HepG2 (cell line): Measurements from ENCODE around the gene PIP5KL1. TPM values are rescaled to one million over a fixed set of nuclear protein-coding genes. Genes with fewer than 3 reads are reported as not detected.
A peak's percentile ranks its signal among the peaks of the same experiment; 100 is the strongest.

Source experiments
- ATAC-seq: fragments of 200-7000 bp; cut with Tn5 transposase; 3 replicates; pipeline ENCODE4 v1.9.1; 2020; ENCODE audit warnings: mild to moderate bottlenecking, moderate library complexity
- BruUV-seq: library from RNA; stranded (reverse); fragments of 400-500 nt; replicated peaks from 2 replicates; lab custom pipeline; 2021; lab: Mats Ljungman, UMichigan
- CTCF ChIA-PET: fragments of 300-600 bp; formaldehyde crosslinking; extraction: SDS; loops from one replicate; lab custom pipeline; 2021; ENCODE audit warnings: low total read pairs, inconsistent platforms, low intra/inter-chr PET ratio; lab: Yijun Ruan, JAX
- POLR2A ChIA-PET: fragments of 350-600 bp; sonication (Branson Sonifier 250); formaldehyde crosslinking; loops from one replicate; lab custom pipeline; 2020; ENCODE audit warnings: antibody characterized with exemption, inconsistent platforms; lab: Yijun Ruan, JAX
- DNase-seq: peaks from one replicate; pipeline ENCODE4 v3.0.0-alpha.2; 2015; ENCODE audit warnings: low spot score
- FAIRE-seq: peaks from 3 replicates; lab custom pipeline; 2011; peaks lifted over from hg19 to GRCh38; lab: Jason Lieb, UNC
- H2AFZ ChIP-seq: one replicate; pipeline ENCODE4 v1.6.1; 2011; ENCODE audit warnings: low read length, inconsistent platforms
- H3K27ac ChIP-seq: fragments of 300-600 bp; 3 replicates; pipeline ENCODE4 v1.8.0; 2011; ENCODE audit warnings: mixed run types, mild to moderate bottlenecking, mixed read lengths, low read length, inconsistent platforms; ENCODE audit not compliant: insufficient read depth; ENCODE audit errors: extremely low read length
- H3K27me3 ChIP-seq, 2 experiments: fragments of 200-600 bp in 1 of 2; 2 replicates in 1 of 2; 3 replicates in 1 of 2; pipeline versions ENCODE4 v1.6.0 to v1.8.0; 2011; ENCODE audit warnings: low read length in 2 of 2, mild to moderate bottlenecking in 2 of 2, moderate library complexity in 2 of 2, inconsistent platforms in 1 of 2; ENCODE audit not compliant: insufficient read depth in 2 of 2, control insufficient read depth in 1 of 2
- H3K36me3 ChIP-seq, 2 experiments: fragments of 200-600 bp in 1 of 2; replicated peaks in 1 of 2; 2 replicates in 1 of 2; 3 replicates in 1 of 2; pipeline versions ENCODE4 v1.5.1 to v1.8.0; 2011; ENCODE audit warnings: low read length in 2 of 2, inconsistent platforms in 1 of 2; ENCODE audit not compliant: insufficient read depth in 2 of 2, control insufficient read depth in 1 of 2
- H3K4me1 ChIP-seq: 2 replicates; pipeline ENCODE4 v1.5.1; 2012; ENCODE audit warnings: low read length, inconsistent platforms; ENCODE audit not compliant: insufficient read depth
- H3K4me2 ChIP-seq: 2 replicates; pipeline ENCODE4 v1.6.0; 2011; ENCODE audit warnings: low read depth, low read length, inconsistent platforms
- H3K4me3 ChIP-seq, 3 experiments: fragments of 200-600 bp in 1 of 3; sonication (generic), shearing (Covaris generic) in 1 of 3; replicated peaks in 1 of 3; 2 replicates each; pipeline ENCODE4 v1.5.1; 2011 to 2016; ENCODE audit warnings: low read length in 3 of 3, inconsistent platforms in 2 of 3, low read depth in 2 of 3, mild to moderate bottlenecking in 2 of 3, control low read depth in 1 of 3, mixed read lengths in 1 of 3; ENCODE audit not compliant: insufficient read depth in 1 of 3
- H3K79me2 ChIP-seq: one replicate; pipeline ENCODE4 v1.6.1; 2011; ENCODE audit warnings: low read length, inconsistent platforms; ENCODE audit not compliant: insufficient read depth
- H3K9ac ChIP-seq: 2 replicates; pipeline ENCODE4 v1.6.0; 2011; ENCODE audit warnings: mild to moderate bottlenecking, low read depth, low read length, inconsistent platforms; ENCODE audit not compliant: insufficient read depth
- H3K9me3 ChIP-seq: 2 replicates; pipeline ENCODE4 v1.5.1; 2012; ENCODE audit warnings: mild to moderate bottlenecking, low read length
- H4K20me1 ChIP-seq: 2 replicates; pipeline ENCODE4 v1.6.0; 2011; ENCODE audit warnings: inconsistent platforms, mild to moderate bottlenecking, low read length, moderate library complexity; ENCODE audit not compliant: insufficient read depth
- BRD4 ChIP-seq: sonication (generic); formaldehyde crosslinking; IDR thresholded peaks from 2 replicates; pipeline ENCODE4 v1.4.0; 2020; ENCODE audit warnings: missing genetic modification reagents
- FOSL2 ChIP-seq: sonication (generic); formaldehyde crosslinking; IDR thresholded peaks from 2 replicates; pipeline ENCODE4 v1.4.0; 2020; ENCODE audit warnings: missing genetic modification reagents
- HOXA3 ChIP-seq: sonication (generic); formaldehyde crosslinking; IDR thresholded peaks from 2 replicates; pipeline ENCODE4 v1.5.0; 2020; ENCODE audit warnings: missing genetic modification reagents
- MED1 ChIP-seq: sonication (generic); formaldehyde crosslinking; IDR thresholded peaks from 2 replicates; pipeline ENCODE4 v1.4.0; 2020; ENCODE audit warnings: missing genetic modification reagents
- PHF5A ChIP-seq: IDR thresholded peaks from one replicate; pipeline ENCODE4 v1.6.1; 2018; ENCODE audit warnings: low read depth, missing genetic modification reagents; ENCODE audit not compliant: unreplicated experiment
- SP4 ChIP-seq: sonication (generic); formaldehyde crosslinking; IDR thresholded peaks from 2 replicates; pipeline ENCODE4 v1.8.1; 2023; ENCODE audit warnings: mild to moderate bottlenecking, missing genetic modification reagents
- TAF1 ChIP-seq: sonication (generic); formaldehyde crosslinking; IDR thresholded peaks from 2 replicates; pipeline ENCODE4 v1.4.0; 2020; ENCODE audit warnings: missing genetic modification reagents
- TBL1XR1 ChIP-seq: fragments of 150-350 bp; IDR thresholded peaks from 2 replicates; pipeline ENCODE4 v1.6.1; 2014; ENCODE audit warnings: borderline replicate concordance, low read length; ENCODE audit not compliant: partially characterized antibody
- ZNF121 ChIP-seq: sonication (generic); formaldehyde crosslinking; IDR thresholded peaks from 2 replicates; pipeline ENCODE4 v1.5.0; 2020; ENCODE audit warnings: mild to moderate bottlenecking, missing genetic modification reagents
- ZNF891 ChIP-seq: sonication (generic); formaldehyde crosslinking; IDR thresholded peaks from 2 replicates; pipeline ENCODE4 v1.5.0; 2020; ENCODE audit warnings: mild to moderate bottlenecking, missing genetic modification reagents
- WGBS: methylation state at CpG from one replicate; pipeline ENCODE4 v1.1.6; 2017; ENCODE audit warnings: low lambda C conversion rate; 5-methylcytosine and 5-hydroxymethylcytosine counted together
- in situ Hi-C: cut with HindIII; loops from 2 replicates; pipeline ENCODE4 v1.10.0; 2017; ENCODE audit warnings: low pct_unique_long_range_greater_than_20kb; ENCODE audit not compliant: extremely low pct_ligation_motif_present
- intact Hi-C: fragments of 100-400 bp; cut with micrococcal nuclease; formaldehyde crosslinking; loops from one replicate; pipeline ENCODE4 v1.10.0; 2022; ENCODE audit not compliant: unreplicated experiment
- polyA plus RNA-seq, 8 experiments: library from polyadenylated mRNA; depleted of rRNA in 3 of 8; stranded (reverse) in 7 of 8; unstranded in 1 of 8; fragments of >200 nt; fragmentation: Illumina TruSeq in 4 of 8; extraction: Trizol in 4 of 8; gene quantifications; 2 replicates each; pipeline versions ENCODE4 v1.2.1 to v1.2.3, GENCODE V29; 2011 to 2016; ENCODE audit warnings: low read depth in 4 of 8, missing spikeins in 1 of 8, mixed read lengths in 1 of 8; ENCODE audit not compliant: insufficient read depth in 1 of 8
- total RNA-seq, 5 experiments: library from RNA; depleted of rRNA; stranded (reverse); fragments of >200 nt; fragmentation: Illumina TruSeq; extraction: Trizol; gene quantifications; 2 replicates each; pipeline ENCODE4 v1.2.3, GENCODE V29; 2016; ENCODE audit warnings: low read depth in 1 of 5
- TF ChIP-seq, protein P1 (sequence below): sonication (generic); formaldehyde crosslinking; IDR thresholded peaks from 2 replicates; pipeline ENCODE4 v1.4.0; 2020; ENCODE audit warnings: missing genetic modification reagents, borderline replicate concordance

PIP5KL1 gene
- total and polyA plus RNA-seq, 2 of the 13 experiments (the other 11 are each of a cell fraction or from before 2014, with no cell fraction given), result 0.20 to 0.49 TPM

GRCh38 chr9:127979015-127979332 lies 48.4 kb upstream of the PIP5KL1 start:
- H2AFZ ChIP-seq, result no peak overlapping the region
- WGBS, result 4% methylated on average over 5 of the region's 5 CpGs
- H4K20me1 ChIP-seq, result peaks cover 37% of the 10 kb centered on the region; the same call in 1 of the 2 replicates
- CTCF ChIA-PET, result no interaction called here
- peaks cover 70% of the 10 kb centered on the region for H3K4me1 ChIP-seq
- DNase-seq, result no peak
- POLR2A ChIA-PET, result interaction anchor here (0.9 to 2.3 kb wide), 3 partner anchors 13 to 119 kb away, joined by 3 to 8 read pairs (median 4); no protein-coding TSS in a partner anchor
- peak overlapping the region; percentile 97 for H3K4me2 ChIP-seq
- no peaks in the 10 kb centered on the region; a peak in 1 of 5 replicates for H3K27me3 ChIP-seq
- BruUV-seq, result no TSS peak
- H3K27ac ChIP-seq, result peak overlapping the region; percentile 60
- H3K9me3 ChIP-seq, result no peaks in the 10 kb centered on the region
- peak overlapping the region; percentile 84 for H3K9ac ChIP-seq
- TF ChIP-seq TBL1XR1 (no peak), PHF5A (CRISPR knock-in tag) (no peak), ZNF891 (0 out of 2 replicates have a peak, but pooled peaks have one; percentile 14), SP4 (CRISPR knock-in tag) (0 out of 2 replicates have a peak, but pooled peaks have one; percentile 49), MED1 (CRISPR knock-in tag) (0 out of 2 replicates have a peak, but pooled peaks have one; percentile 24), BRD4 (CRISPR knock-in tag) (0 out of 2 replicates have a peak, but pooled peaks have one; percentile 33), FOSL2 (no peak), TAF1 (CRISPR knock-in tag) (0 out of 2 replicates have a peak, but pooled peaks have one; percentile 4), ZNF121 (CRISPR knock-in tag) (peak; percentile 75; the same call in 1 of the 2 replicates), HOXA3 (CRISPR knock-in tag) (peak; percentile 15; the same call in 1 of the 2 replicates)
- TF ChIP-seq, protein P1, sequence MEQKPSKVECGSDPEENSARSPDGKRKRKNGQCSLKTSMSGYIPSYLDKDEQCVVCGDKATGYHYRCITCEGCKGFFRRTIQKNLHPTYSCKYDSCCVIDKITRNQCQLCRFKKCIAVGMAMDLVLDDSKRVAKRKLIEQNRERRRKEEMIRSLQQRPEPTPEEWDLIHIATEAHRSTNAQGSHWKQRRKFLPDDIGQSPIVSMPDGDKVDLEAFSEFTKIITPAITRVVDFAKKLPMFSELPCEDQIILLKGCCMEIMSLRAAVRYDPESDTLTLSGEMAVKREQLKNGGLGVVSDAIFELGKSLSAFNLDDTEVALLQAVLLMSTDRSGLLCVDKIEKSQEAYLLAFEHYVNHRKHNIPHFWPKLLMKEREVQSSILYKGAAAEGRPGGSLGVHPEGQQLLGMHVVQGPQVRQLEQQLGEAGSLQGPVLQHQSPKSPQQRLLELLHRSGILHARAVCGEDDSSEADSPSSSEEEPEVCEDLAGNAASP, result 0 out of 2 replicates have a peak, but pooled peaks have one; percentile 15
- TF ChIP-seq, all 625 proteins: peak for 8
- FAIRE-seq, result no peak
- ATAC-seq, result no peak
- in situ Hi-C loops (no loop called here), intact Hi-C loops (loop anchor here (5.0 kb wide), 2 partner anchors 37 to 43 kb away; no protein-coding TSS in a partner anchor)
- peaks cover 63% of the 10 kb centered on the region for H3K79me2 ChIP-seq
- peaks cover 0 to 4% of the 10 kb centered on the region in 2 experiments; a peak in 1 of 5 replicates for H3K36me3 ChIP-seq
- peak overlapping the region; percentile 86 to 90 (median 90) for H3K4me3 ChIP-seq
